PFSK-1 (cell line): ENCODE data around the gene SLCO2A1.

ENCODE experiments used
- FOXP2 ChIP-seq: optimal IDR thresholded peaks from 2 replicates; pipeline ENCODE3; 2011; ENCODE audit warnings: borderline replicate concordance, control low read depth, inconsistent platforms; ENCODE audit not compliant: insufficient read depth; ENCODE audit errors: extremely low read length, extremely low read depth
- POLR2AphosphoS5 ChIP-seq: IDR thresholded peaks from 2 replicates; pipeline ENCODE4 v1.6.1; 2012; ENCODE audit warnings: low read depth, mild to moderate bottlenecking, control low read depth, low read length, moderate library complexity
- SIN3A ChIP-seq: IDR thresholded peaks from 2 replicates; pipeline ENCODE4 v1.6.1; 2012; ENCODE audit warnings: mild to moderate bottlenecking, low read length, moderate library complexity, borderline replicate concordance; ENCODE audit not compliant: insufficient read depth
- TAF1 ChIP-seq: IDR thresholded peaks from 2 replicates; pipeline ENCODE4 v1.6.1; 2012; ENCODE audit warnings: low read length, control low read depth, borderline replicate concordance; ENCODE audit not compliant: insufficient read depth
- TF ChIP-seq, protein P1 (sequence below), 2 experiments: IDR thresholded peaks; 2 replicates each; pipeline versions ENCODE4 v1.6.1 to v1.8.0; 2011 to 2012; ENCODE audit warnings: low read depth in 2 of 2, low read length in 2 of 2, control low read depth in 1 of 2, inconsistent platforms in 1 of 2, mild to moderate bottlenecking in 1 of 2, moderate library complexity in 1 of 2; ENCODE audit not compliant: insufficient read depth in 1 of 2

Gene SLCO2A1

DNA sequence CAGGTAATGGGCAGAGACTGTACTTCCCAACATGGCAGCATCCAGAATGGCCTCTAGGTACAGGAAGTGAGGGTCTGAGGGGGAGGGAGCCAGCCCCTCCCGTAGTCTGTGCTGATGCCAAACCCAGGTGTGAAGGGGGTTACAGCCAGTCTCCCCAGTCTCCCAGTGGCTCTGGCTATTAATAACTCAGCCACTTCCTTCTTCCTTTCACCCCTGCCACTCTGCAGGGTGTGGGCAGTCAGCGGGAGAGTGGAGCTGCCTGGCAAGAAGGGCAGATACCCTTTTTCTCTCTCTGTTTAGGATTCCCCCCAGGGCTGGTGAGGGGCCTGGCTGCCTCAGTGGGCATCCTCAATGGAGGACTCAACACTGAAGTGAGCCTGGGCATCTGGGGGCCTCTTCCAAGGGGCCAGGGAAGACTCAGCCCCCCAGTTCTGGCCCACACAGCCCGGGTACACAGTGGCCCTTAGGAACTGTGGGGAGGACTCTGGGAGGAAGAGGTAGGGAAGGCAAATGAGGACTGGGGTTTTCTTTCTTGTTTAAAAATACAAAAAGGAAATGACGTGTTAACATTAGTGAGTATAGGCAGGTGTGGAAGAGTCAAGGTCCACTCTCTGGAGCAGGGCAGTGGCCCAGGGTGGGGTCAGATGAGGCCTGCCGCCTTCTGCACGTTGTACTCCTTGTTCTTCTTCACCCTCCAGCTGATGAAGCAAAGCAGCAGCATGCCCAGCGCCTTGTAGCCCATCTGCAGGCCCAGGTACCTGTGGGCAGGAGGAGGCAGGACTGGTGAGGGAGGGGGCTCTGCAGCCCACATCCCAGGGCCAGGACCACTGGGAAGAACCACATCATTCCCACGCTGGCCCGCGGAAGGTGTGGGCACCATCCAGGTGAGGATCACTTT is 95.4 kb downstream of the SLCO2A1 start:
- TF ChIP-seq, protein P1, sequence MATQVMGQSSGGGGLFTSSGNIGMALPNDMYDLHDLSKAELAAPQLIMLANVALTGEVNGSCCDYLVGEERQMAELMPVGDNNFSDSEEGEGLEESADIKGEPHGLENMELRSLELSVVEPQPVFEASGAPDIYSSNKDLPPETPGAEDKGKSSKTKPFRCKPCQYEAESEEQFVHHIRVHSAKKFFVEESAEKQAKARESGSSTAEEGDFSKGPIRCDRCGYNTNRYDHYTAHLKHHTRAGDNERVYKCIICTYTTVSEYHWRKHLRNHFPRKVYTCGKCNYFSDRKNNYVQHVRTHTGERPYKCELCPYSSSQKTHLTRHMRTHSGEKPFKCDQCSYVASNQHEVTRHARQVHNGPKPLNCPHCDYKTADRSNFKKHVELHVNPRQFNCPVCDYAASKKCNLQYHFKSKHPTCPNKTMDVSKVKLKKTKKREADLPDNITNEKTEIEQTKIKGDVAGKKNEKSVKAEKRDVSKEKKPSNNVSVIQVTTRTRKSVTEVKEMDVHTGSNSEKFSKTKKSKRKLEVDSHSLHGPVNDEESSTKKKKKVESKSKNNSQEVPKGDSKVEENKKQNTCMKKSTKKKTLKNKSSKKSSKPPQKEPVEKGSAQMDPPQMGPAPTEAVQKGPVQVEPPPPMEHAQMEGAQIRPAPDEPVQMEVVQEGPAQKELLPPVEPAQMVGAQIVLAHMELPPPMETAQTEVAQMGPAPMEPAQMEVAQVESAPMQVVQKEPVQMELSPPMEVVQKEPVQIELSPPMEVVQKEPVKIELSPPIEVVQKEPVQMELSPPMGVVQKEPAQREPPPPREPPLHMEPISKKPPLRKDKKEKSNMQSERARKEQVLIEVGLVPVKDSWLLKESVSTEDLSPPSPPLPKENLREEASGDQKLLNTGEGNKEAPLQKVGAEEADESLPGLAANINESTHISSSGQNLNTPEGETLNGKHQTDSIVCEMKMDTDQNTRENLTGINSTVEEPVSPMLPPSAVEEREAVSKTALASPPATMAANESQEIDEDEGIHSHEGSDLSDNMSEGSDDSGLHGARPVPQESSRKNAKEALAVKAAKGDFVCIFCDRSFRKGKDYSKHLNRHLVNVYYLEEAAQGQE (IDR thresholded peaks at IDR 0.05; ENCODE audit: insufficient read depth in 1 of 2, low read depth in 2 of 2, low read length in 2 of 2) = no peak
- TF ChIP-seq TAF1 = no peak
- TF ChIP-seq FOXP2 = no peak
- no peak for TF ChIP-seq POLR2AphosphoS5
- TF ChIP-seq SIN3A = no peak

DNA sequence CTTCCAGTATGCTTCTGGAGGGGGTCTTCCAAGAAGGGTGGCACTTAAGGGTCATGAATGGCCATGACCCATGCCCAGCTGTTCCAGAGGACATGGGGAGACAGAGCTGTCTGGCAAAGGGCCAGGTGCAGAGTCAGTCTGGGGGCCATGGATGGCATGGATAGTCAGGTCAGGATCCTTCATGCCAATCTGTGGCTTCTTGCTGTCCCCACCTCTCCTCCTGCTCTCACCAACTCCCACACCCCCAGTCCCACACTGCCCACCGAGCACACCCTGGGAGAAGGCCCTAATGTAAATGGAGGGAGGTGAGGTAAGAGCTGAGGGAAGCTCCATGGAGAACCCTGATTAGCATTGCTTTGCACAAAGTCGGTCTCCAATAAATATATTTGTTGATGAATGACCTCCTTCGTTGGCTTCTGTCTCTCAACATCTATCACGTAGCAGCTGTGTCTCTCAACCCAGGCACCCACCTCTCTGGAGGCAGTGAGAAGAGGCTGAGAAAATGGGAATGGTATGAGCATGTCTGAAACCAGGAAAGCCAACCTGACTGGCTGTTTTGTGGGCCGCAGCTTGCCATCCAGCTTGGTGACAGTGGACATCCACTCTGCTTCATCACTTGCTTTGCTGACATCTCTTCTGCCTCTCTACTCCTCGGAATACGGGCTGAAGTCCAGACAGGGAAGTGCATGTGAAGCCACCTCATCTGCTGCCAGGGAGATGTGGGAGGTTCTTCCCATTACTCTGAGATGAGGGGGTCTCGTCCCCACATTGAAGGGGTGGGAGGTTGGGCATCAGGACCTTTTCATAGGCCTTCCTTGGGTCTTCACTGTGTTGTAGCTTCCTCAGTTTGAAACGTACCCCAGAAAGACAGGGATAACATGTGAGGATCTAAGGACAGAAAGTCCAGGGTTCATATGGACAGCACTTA is 96.4 kb downstream of the SLCO2A1 start:
- TF ChIP-seq FOXP2 (no peak), TAF1 (no peak), SIN3A (no peak), POLR2AphosphoS5 (no peak)
- TF ChIP-seq, protein P1 (IDR thresholded peaks at IDR 0.05; ENCODE audit: insufficient read depth in 1 of 2, low read depth in 2 of 2, low read length in 2 of 2) = no peak

DNA sequence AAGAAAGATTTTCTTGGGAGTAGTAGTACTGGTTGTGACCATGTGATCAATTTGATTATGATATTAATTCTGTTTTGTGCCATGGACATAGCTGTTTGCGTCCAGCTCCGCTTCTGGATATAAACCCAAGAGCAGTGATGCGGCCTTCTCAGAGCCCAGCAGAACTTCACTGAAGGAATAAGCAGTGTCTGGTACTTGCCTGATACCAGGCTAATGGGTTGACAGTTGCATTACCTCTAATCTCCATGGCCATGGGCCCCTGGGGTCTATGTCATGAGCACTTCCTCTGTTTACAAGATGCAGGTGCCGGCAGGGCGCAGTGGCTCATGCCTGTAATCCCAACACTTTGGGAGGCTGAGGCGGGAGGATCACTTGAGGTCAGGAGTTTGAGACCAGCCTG is 97.7 kb downstream of the SLCO2A1 start:
- TF ChIP-seq FOXP2 (no peak), POLR2AphosphoS5 (no peak), TAF1 (no peak), SIN3A (no peak)
- TF ChIP-seq, protein P1 (IDR thresholded peaks at IDR 0.05; ENCODE audit: insufficient read depth in 1 of 2, low read depth in 2 of 2, low read length in 2 of 2) = no peak

DNA sequence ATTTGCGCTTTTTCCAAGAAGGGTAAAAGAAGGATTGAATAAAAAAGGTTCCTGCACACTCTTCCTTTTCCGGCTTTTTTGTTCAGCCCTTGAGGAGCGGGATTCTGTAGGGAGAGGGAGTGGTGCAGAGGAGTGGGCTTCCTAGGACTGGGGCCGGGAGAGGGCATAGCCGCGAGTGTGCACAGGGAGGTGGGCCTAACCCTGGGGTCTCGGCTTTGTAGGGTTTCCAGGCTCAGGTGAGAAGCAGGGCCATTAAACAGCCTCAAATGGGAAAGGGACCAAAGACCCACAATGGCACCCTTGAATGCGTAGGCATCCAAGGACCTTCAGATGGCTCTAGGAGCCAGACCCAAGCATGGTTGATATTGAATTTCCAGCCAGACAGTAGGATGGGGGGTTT is 98.6 kb downstream of the SLCO2A1 start:
- TF ChIP-seq FOXP2 (no peak), SIN3A (no peak), POLR2AphosphoS5 (no peak), TAF1 (no peak)
- TF ChIP-seq, protein P1 (IDR thresholded peaks at IDR 0.05; ENCODE audit: insufficient read depth in 1 of 2, low read depth in 2 of 2, low read length in 2 of 2) = no peak
